GM12892 (cell line): ENCODE results near the gene DRC7.

Experiments used
- POLR2A ChIP-seq: IDR thresholded peaks from 2 replicates; pipeline ENCODE4 v1.6.1; 2011; ENCODE audit warnings: low read depth, low read length, control low read depth
- POLR2AphosphoS5 ChIP-seq: IDR thresholded peaks from 2 replicates; pipeline ENCODE4 v1.6.1; 2011; ENCODE audit warnings: low read depth, low read length, control low read depth
- TAF1 ChIP-seq: IDR thresholded peaks from 2 replicates; pipeline ENCODE4 v1.6.1; 2011; ENCODE audit warnings: low read depth, mild to moderate bottlenecking, control low read depth, low read length, borderline replicate concordance

- no peak for TF ChIP-seq POLR2A
- no peak for TF ChIP-seq POLR2AphosphoS5
- TF ChIP-seq TAF1, result no peak
Measured at GRCh38 chr16:57688987-57689761, 5.4 kb upstream of the DRC7 start.
